Mesenteric fat pad (tissue), 1 donor: ENCODE results near the gene CEP70. TPM values are rescaled to one million over a fixed set of nuclear protein-coding genes. Genes with fewer than 3 reads are reported as not detected.
"Not testable (repeated sequence)": the region's sequence is repeated elsewhere in the genome, so short reads cannot be mapped to it uniquely, and the experiment has no call there.

Experiments
- DNase-seq: peaks from one replicate; pipeline ENCODE4 v3.0.0-alpha.2; 2020; ENCODE audit warnings: low spot score
- long read RNA-seq: library from polyadenylated mRNA; unstranded; transcript quantifications from one replicate; pipeline ENCODE4 v2.0.0, GENCODE V29; 2020
- total RNA-seq: library from RNA; stranded (reverse); fragmentation: NEBNext Ultra II Directional; extraction: Animal tissue kit (Norgen Biotek cat#: 25700); gene quantifications from one replicate; pipeline ENCODE4 v1.2.1, GENCODE V29; 2021
- donor health status: DM: yes; HTN: yes; CAD: no.

Gene CEP70
- 14.2 TPM for total RNA-seq
- long read RNA-seq, partial matches to known transcripts, result 5 of 20 reads
- long read RNA-seq, other reads (novel, unspliced or antisense), result 5 of 20 reads

- peak; percentile 96 for DNase-seq
These were observed at the start of gene CEP70 for GRCh38 chr3:138594150-138594934. Gene CEP70 (minus strand): TSS chr3:138594260. CDS start chr3:138572927, 21,333 bp downstream.

GRCh38 chr3:138642927-138643253 is 48.8 kb upstream of the CEP70 start:
- DNase-seq, result no peak

GRCh38 chr3:138642226-138642926 is 48.3 kb upstream of the CEP70 start:
- DNase-seq, result no peak

- no peak for DNase-seq
These were observed 46.5 kb upstream of the CEP70 start for GRCh38 chr3:138640537-138640936.

GRCh38 chr3:138638641-138639040 is 44.6 kb upstream of the CEP70 start:
- no peak for DNase-seq

- no peak for DNase-seq
These were observed 35.5 kb upstream of the CEP70 start for GRCh38 chr3:138629526-138629925.

GRCh38 chr3:138625707-138626365 is 31.8 kb upstream of the CEP70 start:
- DNase-seq, result no peak

GRCh38 chr3:138624518-138624917 is 30.5 kb upstream of the CEP70 start:
- no peak for DNase-seq

- no peak for DNase-seq
These were observed 26.4 kb upstream of the CEP70 start for GRCh38 chr3:138620431-138620830.

GRCh38 chr3:138615462-138615861 is 21.4 kb upstream of the CEP70 start:
- no peak for DNase-seq

- DNase-seq, result no peak
These were observed 15.8 kb upstream of the CEP70 start for GRCh38 chr3:138609898-138610266.

GRCh38 chr3:138608322-138609135 is 14.5 kb upstream of the CEP70 start, which contains the start of gene FAIM:
Gene FAIM (plus strand): TSS chr3:138608771. CDS start chr3:138619727, 10,956 bp downstream.
- DNase-seq, result peak; percentile 91

- DNase-seq, result not testable (repeated sequence)
These were observed 10.1 kb upstream of the CEP70 start for GRCh38 chr3:138604106-138604595.

GRCh38 chr3:138601661-138602060 is 7.6 kb upstream of the CEP70 start:
- DNase-seq, result not testable (repeated sequence)

- no peak for DNase-seq
These were observed 6.2 kb upstream of the CEP70 start for GRCh38 chr3:138600100-138600745.

- DNase-seq, result no peak
These were observed 4.5 kb upstream of the CEP70 start for GRCh38 chr3:138598534-138598933.

GRCh38 chr3:138597186-138597976 is 3.3 kb upstream of the CEP70 start:
- DNase-seq, result not testable (repeated sequence)

GRCh38 chr3:138594935-138595610 is 1.0 kb upstream of the CEP70 start:
- DNase-seq, result no peak
